ENCODE measurements around the gene ANAPC15.

ANAPC15 gene

DNA sequence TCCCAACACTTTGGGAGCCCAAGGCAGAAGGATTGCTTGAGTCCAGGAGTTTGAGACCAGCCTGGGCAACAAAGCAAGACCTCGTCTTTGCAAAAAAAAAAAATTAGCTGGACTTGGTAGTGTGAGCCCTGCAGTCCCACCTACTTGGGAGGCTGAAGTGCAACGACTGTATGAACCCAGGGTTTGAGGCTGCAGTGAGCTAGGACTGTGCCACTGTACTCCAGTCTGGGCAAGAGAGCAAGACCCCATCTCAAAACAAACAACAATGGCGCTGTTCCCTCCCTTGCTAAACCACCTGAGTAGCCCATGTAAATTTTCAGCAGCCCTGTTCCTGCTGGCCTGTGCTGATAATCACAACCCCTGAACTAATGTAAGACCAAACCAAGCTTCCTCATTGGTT is 12.5 kb downstream of the ANAPC15 start:
- H3K27ac ChIP-seq: no peak overlapping the region
- TF ChIP-seq, protein P1, sequence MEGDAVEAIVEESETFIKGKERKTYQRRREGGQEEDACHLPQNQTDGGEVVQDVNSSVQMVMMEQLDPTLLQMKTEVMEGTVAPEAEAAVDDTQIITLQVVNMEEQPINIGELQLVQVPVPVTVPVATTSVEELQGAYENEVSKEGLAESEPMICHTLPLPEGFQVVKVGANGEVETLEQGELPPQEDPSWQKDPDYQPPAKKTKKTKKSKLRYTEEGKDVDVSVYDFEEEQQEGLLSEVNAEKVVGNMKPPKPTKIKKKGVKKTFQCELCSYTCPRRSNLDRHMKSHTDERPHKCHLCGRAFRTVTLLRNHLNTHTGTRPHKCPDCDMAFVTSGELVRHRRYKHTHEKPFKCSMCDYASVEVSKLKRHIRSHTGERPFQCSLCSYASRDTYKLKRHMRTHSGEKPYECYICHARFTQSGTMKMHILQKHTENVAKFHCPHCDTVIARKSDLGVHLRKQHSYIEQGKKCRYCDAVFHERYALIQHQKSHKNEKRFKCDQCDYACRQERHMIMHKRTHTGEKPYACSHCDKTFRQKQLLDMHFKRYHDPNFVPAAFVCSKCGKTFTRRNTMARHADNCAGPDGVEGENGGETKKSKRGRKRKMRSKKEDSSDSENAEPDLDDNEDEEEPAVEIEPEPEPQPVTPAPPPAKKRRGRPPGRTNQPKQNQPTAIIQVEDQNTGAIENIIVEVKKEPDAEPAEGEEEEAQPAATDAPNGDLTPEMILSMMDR (conservative IDR thresholded peaks at IDR 0.05): no peak
- no peak for TF ChIP-seq ZFX (IDR thresholded peaks at IDR 0.05)

DNA sequence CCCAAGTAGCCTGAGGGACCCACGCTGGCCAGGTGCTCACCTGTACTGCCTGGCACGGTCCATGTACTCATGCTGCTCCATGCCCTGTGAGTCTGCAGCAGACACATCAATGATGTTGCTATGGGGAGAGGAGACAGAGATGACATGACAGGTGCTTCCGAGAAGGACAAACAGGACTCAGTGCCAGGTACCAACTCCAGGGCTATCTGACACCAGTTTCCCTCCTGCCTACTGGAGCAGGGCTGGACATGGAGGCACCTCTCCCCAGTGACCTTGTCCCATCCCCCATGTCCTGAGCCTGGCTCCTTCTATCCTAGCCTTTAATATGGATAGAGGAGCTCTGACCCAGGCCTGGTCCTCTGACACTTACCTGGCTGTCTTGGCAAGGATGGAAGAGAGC is 13.8 kb downstream of the ANAPC15 start:
- TF ChIP-seq ZFX (IDR thresholded peaks at IDR 0.05): no peak
- no peak overlapping the region for H3K27ac ChIP-seq

DNA sequence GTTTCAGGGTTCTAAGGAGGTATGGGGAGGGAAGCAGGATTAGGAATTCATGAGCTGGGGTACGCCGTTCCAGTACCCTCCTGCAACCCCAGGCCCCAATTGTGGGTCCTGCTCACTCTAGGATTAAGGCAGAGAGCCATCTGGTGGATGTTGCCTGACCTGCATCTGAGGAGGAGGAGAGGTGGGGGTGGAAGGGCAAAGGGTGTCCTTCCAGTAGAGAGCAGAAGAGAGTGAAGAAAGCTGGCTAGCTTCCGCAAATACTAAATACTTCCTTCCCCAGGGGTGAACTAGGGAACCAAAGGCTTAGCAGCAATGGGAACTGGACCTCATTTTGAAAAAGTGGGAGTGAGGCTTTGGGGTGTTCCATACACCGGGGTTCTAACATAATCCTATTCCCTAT is 21.2 kb downstream of the ANAPC15 start:
- TF ChIP-seq, protein P1 (conservative IDR thresholded peaks at IDR 0.05): peak; percentile 90
- TF ChIP-seq ZFX (IDR thresholded peaks at IDR 0.05): no peak

DNA sequence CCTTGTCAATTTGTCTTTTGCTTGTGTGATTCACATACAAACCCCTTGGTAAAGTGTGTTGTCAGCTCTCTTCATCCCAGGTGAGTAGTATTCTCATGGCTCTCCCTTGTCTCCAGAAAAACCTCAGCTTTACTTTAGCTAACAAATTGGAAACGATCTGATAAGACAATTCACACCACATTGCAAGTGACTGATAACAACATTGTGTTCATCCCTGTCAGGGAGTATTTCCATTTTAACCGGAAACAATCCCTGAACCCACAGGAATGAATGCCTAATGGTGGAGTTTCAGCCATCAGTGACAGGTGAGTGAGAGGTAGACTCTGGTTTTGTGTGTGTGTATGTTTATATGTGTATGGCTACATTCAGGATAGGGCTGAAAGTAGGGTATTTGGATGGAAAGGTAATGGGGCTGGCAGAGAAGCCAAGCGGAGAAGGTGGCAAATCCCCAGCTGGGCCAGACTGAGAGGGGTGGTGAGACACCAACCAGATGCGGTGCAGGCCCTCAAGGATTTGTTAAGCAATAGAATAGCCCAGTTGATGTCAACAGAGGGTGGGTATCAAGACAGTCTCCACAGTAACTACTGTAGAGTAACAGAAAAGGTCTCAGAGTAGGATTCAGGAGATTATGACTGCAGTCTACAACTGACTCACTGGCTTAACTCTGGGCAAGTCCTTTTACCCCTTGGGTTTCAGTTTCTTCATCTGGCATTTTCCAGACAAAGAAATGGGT is 24.3 kb downstream of the ANAPC15 start:
- TF ChIP-seq, protein P1 (conservative IDR thresholded peaks at IDR 0.05): no peak
- no peak for TF ChIP-seq ZFX (IDR thresholded peaks at IDR 0.05)
- no peak overlapping the region for H3K27ac ChIP-seq

More for the DNA sequence above, 21.2 kb downstream of the ANAPC15 start:
- H3K27ac ChIP-seq: no peak overlapping the region

DNA sequence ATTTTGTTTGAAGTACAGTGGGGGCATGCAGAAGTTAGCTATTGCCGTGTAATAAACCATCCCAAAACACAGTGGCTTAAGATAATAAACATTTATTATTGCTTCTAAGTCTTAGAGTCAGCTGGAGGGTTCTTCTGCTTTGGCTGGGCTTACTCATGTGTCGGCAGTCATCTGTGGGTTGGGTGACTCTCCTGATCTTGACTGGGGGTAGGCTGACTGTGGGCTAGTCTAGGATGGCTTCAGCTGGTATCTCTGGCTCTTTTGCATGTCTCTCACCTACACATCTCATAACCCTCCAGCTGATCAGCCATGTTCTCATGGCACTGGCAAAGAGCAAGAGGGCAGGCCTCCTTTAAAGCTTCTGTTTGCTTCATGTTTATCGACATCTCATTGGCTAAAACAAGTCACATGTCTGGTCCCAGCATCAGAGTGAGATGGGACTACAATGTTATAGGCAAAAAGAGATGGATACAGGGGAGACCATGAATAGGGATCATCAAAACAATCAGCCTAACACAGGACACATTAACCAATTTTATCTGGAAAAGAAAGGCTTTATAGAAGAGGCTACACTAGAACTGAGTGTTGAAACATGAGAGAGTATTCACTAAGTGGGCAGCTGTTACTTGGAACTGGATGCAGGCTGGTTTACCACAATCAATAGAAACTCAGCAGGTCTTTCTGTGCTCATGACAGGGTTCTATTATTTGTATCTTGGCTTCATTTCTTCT is 26.7 kb downstream of the ANAPC15 start:
- H3K27ac ChIP-seq: no peak overlapping the region
- TF ChIP-seq, protein P1 (conservative IDR thresholded peaks at IDR 0.05): no peak
- TF ChIP-seq ZFX (IDR thresholded peaks at IDR 0.05): no peak

DNA sequence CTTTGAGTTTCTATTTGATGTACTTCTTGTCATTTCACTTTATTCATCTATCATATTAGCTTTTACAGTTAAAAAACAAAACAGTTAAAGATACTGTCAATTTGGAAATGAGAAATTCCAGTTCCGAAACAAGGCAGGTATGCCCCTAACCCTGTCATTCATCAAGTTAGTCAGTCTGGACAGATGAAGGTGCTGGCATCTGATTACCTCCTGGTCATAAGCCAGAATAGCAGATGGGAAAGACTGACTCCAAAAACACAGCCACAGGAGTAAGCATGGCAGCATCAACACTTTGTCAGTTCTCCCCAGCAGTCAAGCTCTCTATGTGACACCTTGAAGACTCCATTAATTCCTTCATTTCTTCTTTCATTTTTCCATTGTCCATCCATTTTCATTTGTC is 27.5 kb downstream of the ANAPC15 start:
- no peak overlapping the region for H3K27ac ChIP-seq
- TF ChIP-seq, protein P1 (conservative IDR thresholded peaks at IDR 0.05): no peak
- TF ChIP-seq ZFX (IDR thresholded peaks at IDR 0.05): no peak

DNA sequence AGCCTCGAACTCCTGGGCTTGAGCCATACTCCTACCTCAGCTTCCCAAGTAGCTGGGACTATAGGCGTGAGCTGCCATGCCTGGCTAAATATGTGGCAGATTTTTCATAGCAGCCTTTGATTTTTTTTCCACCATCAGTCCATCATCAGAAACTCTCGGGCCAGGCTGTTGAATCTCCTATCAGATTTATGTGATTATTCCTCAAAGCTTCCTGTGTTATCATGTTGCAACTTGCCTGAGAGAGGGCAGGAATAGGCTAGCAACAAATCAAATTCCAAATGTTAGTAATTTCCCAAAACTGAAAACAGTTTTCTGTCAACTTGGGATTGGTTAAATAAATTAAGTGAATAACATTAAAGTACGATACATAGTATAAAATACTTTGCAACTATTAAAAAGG is 28.4 kb downstream of the ANAPC15 start:
- peak overlapping the region; percentile 8; the same call in 1 of the 2 replicates for H3K27ac ChIP-seq
- TF ChIP-seq, protein P1 (conservative IDR thresholded peaks at IDR 0.05): no peak
- no peak for TF ChIP-seq ZFX (IDR thresholded peaks at IDR 0.05)

All from C4-2B (cell line).